A549 (cell line): Measurements from ENCODE around the gene COPS4. TPM values are rescaled to one million over a fixed set of nuclear protein-coding genes. Genes with fewer than 3 reads are reported as not detected.

Experiments used
- ATAC-seq, 2 experiments: fragments of 200-7000 bp in 1 of 2; fragments of >200 bp in 1 of 2; cut with Nextera tagmentation in 1 of 2; cut with Tn5 transposase in 1 of 2; 3 replicates each; pipeline versions ENCODE4 v1.8.0 to v1.9.1; 2018 to 2020; ENCODE audit warnings: mild to moderate bottlenecking in 1 of 2, moderate library complexity in 1 of 2
- CTCF ChIA-PET: fragments of 300-600 bp; sonication (Branson Sonifier 250); formaldehyde crosslinking; extraction: SDS; loops from one replicate; lab custom pipeline; 2021; ENCODE audit warnings: antibody characterized with exemption, inconsistent platforms; lab: Yijun Ruan, JAX
- POLR2A ChIA-PET: fragments of 350-600 bp; formaldehyde crosslinking; extraction: SDS; loops from one replicate; lab custom pipeline; 2021; ENCODE audit warnings: antibody characterized with exemption, inconsistent platforms; lab: Yijun Ruan, JAX
- DNase-seq, 2 experiments: peaks; one replicate each; pipeline versions ENCODE4 v3.0.0 to v3.0.0-alpha.2; 2011 to 2016; ENCODE audit warnings: low read depth in 1 of 2, low spot score in 1 of 2
- FAIRE-seq: peaks from 2 replicates; lab custom pipeline; 2011; peaks lifted over from hg19 to GRCh38; lab: Jason Lieb, UNC
- H3K27ac ChIP-seq, 2 experiments: fragments of >200 bp; sonication (Bioruptor Twin); formaldehyde crosslinking; 3 replicates each; pipeline ENCODE4 v1.5.1; 2016 to 2017
- H3K4me1 ChIP-seq: fragments of >200 bp; sonication (Bioruptor Twin); formaldehyde crosslinking; 3 replicates; pipeline ENCODE4 v1.6.1; 2016
- H3K4me2 ChIP-seq: fragments of >200 bp; sonication (Bioruptor Twin); formaldehyde crosslinking; 3 replicates; pipeline ENCODE4 v1.6.1; 2016
- H3K4me3 ChIP-seq: fragments of >200 bp; sonication (Bioruptor Twin); formaldehyde crosslinking; 3 replicates; pipeline ENCODE4 v1.5.1; 2016
- H3K9me3 ChIP-seq: fragments of >200 bp; sonication (Bioruptor Twin); formaldehyde crosslinking; 3 replicates; pipeline ENCODE4 v1.6.1; 2016
- ATOH8 ChIP-seq: fragments of 250-450 bp; sonication (Bioruptor Pico); IDR thresholded peaks from 2 replicates; pipeline ENCODE4 v1.5.0; 2020; ENCODE audit warnings: low read depth, mild to moderate bottlenecking, moderate library complexity
- BHLHE40 ChIP-seq: IDR thresholded peaks from 2 replicates; pipeline ENCODE4 v1.6.1; 2012; ENCODE audit warnings: low read depth, low read length, inconsistent platforms
- CEBPB ChIP-seq, 2 experiments: fragments of >200 bp in 1 of 2; sonication (Bioruptor Twin) in 1 of 2; formaldehyde crosslinking in 1 of 2; IDR thresholded peaks; 2 replicates each; pipeline ENCODE4 v1.6.1; 2012 to 2016
- CHD2 ChIP-seq: fragments of 150-350 bp; IDR thresholded peaks from 2 replicates; pipeline ENCODE4 v1.6.1; 2014; ENCODE audit warnings: low read length; ENCODE audit not compliant: partially characterized antibody
- E2F6 ChIP-seq: IDR thresholded peaks from 2 replicates; pipeline ENCODE4 v1.6.1; 2012; ENCODE audit warnings: low read depth, borderline replicate concordance
- ELK1 ChIP-seq: fragments of 150-350 bp; IDR thresholded peaks from 2 replicates; pipeline ENCODE4 v1.6.1; 2014; ENCODE audit warnings: low read depth, mild to moderate bottlenecking, low read length
- EP300 ChIP-seq, 2 experiments: fragments of >200 bp; sonication (Bioruptor Twin); formaldehyde crosslinking; IDR thresholded peaks; 2 replicates in 1 of 2; 3 replicates in 1 of 2; pipeline ENCODE4 v1.6.1; 2016 to 2017
- ESRRA ChIP-seq: fragments of 150-350 bp; IDR thresholded peaks from 2 replicates; pipeline ENCODE4 v1.6.1; 2014; ENCODE audit warnings: mild to moderate bottlenecking, low read length, borderline replicate concordance
- FOSB ChIP-seq: fragments of 250-450 bp; sonication (Bioruptor Pico); IDR thresholded peaks from 2 replicates; pipeline ENCODE4 v1.5.0; 2020; ENCODE audit warnings: mild to moderate bottlenecking, moderate library complexity
- FOXS1 ChIP-seq: fragments of 250-450 bp; sonication (Bioruptor Pico); IDR thresholded peaks from 2 replicates; pipeline ENCODE4 v1.5.0; 2020; ENCODE audit warnings: mild to moderate bottlenecking, moderate library complexity
- GATA3 ChIP-seq: IDR thresholded peaks from 2 replicates; pipeline ENCODE4 v1.6.1; 2012; ENCODE audit warnings: borderline replicate concordance
- HDAC2 ChIP-seq: fragments of 200-600 bp; sonication (generic); IDR thresholded peaks from 2 replicates; pipeline ENCODE4 v1.6.1; 2016
- HEYL ChIP-seq: fragments of 250-450 bp; sonication (Bioruptor Pico); IDR thresholded peaks from 2 replicates; pipeline ENCODE4 v1.8.0; 2021; ENCODE audit warnings: mild to moderate bottlenecking, moderate library complexity
- HOXA7 ChIP-seq: fragments of 250-450 bp; sonication (Bioruptor Pico); IDR thresholded peaks from 2 replicates; pipeline ENCODE4 v1.5.0; 2020; ENCODE audit warnings: mild to moderate bottlenecking, moderate library complexity
- HOXB13 ChIP-seq: fragments of 250-450 bp; sonication (Bioruptor Pico); IDR thresholded peaks from 2 replicates; pipeline ENCODE4 v1.5.0; 2020; ENCODE audit warnings: low read depth, mild to moderate bottlenecking, moderate library complexity
- HOXB5 ChIP-seq: fragments of 250-450 bp; sonication (Bioruptor Pico); IDR thresholded peaks from 2 replicates; pipeline ENCODE4 v1.5.0; 2020; ENCODE audit warnings: mild to moderate bottlenecking, moderate library complexity
- KDM5A ChIP-seq: fragments of 200-600 bp; sonication (generic); IDR thresholded peaks from 2 replicates; pipeline ENCODE4 v1.6.1; 2016; ENCODE audit warnings: antibody characterized with exemption, mild to moderate bottlenecking
- MAFK ChIP-seq: fragments of 450-650 bp; IDR thresholded peaks from 2 replicates; pipeline ENCODE4 v1.6.1; 2014; ENCODE audit not compliant: partially characterized antibody
- MAZ ChIP-seq: fragments of 150-350 bp; IDR thresholded peaks from 2 replicates; pipeline ENCODE4 v1.6.1; 2014; ENCODE audit warnings: antibody characterized with exemption, low read depth, low read length, borderline replicate concordance
- NPAS2 ChIP-seq: fragments of 250-450 bp; sonication (Bioruptor Pico); IDR thresholded peaks from 2 replicates; pipeline ENCODE4 v1.8.0; 2022; ENCODE audit warnings: mild to moderate bottlenecking, moderate library complexity, borderline replicate concordance
- PHF8 ChIP-seq: fragments of 200-600 bp; sonication (generic); IDR thresholded peaks from 2 replicates; pipeline ENCODE4 v1.6.1; 2016; ENCODE audit warnings: low read depth, mild to moderate bottlenecking, antibody characterized with exemption, moderate library complexity, borderline replicate concordance
- RNF2 ChIP-seq: fragments of 200-600 bp; sonication (generic); IDR thresholded peaks from 2 replicates; pipeline ENCODE4 v1.6.1; 2016; ENCODE audit warnings: low read depth, mild to moderate bottlenecking, antibody characterized with exemption, moderate library complexity, borderline replicate concordance
- SMC3 ChIP-seq: fragments of >200 bp; sonication (Bioruptor Twin); formaldehyde crosslinking; IDR thresholded peaks from 3 replicates; pipeline ENCODE4 v1.6.1; 2018; ENCODE audit warnings: inconsistent platforms
- TP53 ChIP-seq: fragments of 250-450 bp; sonication (Bioruptor Pico); IDR thresholded peaks from 2 replicates; pipeline ENCODE4 v1.5.0; 2021; ENCODE audit warnings: mild to moderate bottlenecking, moderate library complexity
- ZC3H11A ChIP-seq: fragments of 450-650 bp; IDR thresholded peaks from 2 replicates; pipeline ENCODE4 v1.6.1; 2014; ENCODE audit warnings: antibody characterized with exemption, mild to moderate bottlenecking
- WGBS: methylation state at CpG from one replicate; pipeline ENCODE4 v1.1.6; 2017; ENCODE audit errors: missing lambda C conversion rate; 5-methylcytosine and 5-hydroxymethylcytosine counted together
- polyA plus RNA-seq, 4 experiments: library from polyadenylated mRNA; depleted of rRNA in 3 of 4; stranded (reverse); fragments of >200 nt; fragmentation: RNase III in 1 of 4; extraction: RNeasy Plus Mini Kit Qiagen cat#74134 plus additional on column Dnase treatment in 1 of 4; gene quantifications; 2 replicates in 3 of 4; 3 replicates in 1 of 4; pipeline ENCODE4 v1.2.3, GENCODE V29; 2011 to 2017
- TF ChIP-seq, protein P1 (sequence below): fragments of 250-450 bp; sonication (Bioruptor Pico); IDR thresholded peaks from 2 replicates; pipeline ENCODE4 v1.5.0; 2021; ENCODE audit warnings: mild to moderate bottlenecking, moderate library complexity, borderline replicate concordance

The COPS4 gene
- polyA plus RNA-seq, 2 of the 4 experiments (the other 2 are of a cell fraction), result 36.5 to 36.8 TPM

- ATAC-seq (no peak), FAIRE-seq (no peak), DNase-seq (no peak)
- TF ChIP-seq HOXB13 (CRISPR knock-in tag) (no peak), ATOH8 (CRISPR knock-in tag) (no peak), CHD2 (no peak), HDAC2 (no peak), RNF2 (no peak), MAZ (no peak), FOXS1 (CRISPR knock-in tag) (no peak), SMC3 (no peak), ZC3H11A (no peak), EP300 (IDR thresholded peaks at IDR 0.05) (no peak), ELK1 (no peak), GATA3 (no peak), HEYL (no peak), MAFK (no peak)
- TF ChIP-seq, protein P1, sequence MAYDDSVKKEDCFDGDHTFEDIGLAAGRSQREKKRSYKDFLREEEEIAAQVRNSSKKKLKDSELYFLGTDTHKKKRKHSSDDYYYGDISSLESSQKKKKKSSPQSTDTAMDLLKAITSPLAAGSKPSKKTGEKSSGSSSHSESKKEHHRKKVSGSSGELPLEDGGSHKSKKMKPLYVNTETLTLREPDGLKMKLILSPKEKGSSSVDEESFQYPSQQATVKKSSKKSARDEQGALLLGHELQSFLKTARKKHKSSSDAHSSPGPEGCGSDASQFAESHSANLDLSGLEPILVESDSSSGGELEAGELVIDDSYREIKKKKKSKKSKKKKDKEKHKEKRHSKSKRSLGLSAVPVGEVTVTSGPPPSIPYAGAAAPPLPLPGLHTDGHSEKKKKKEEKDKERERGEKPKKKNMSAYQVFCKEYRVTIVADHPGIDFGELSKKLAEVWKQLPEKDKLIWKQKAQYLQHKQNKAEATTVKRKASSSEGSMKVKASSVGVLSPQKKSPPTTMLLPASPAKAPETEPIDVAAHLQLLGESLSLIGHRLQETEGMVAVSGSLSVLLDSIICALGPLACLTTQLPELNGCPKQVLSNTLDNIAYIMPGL (CRISPR knock-in tag), result no peak
- H3K4me2 ChIP-seq, result peak overlapping the region; percentile 86
- peak overlapping the region; percentile 80 for H3K4me3 ChIP-seq
- ChIA-PET POLR2A (interaction anchor here (3.4 kb wide), 1 partner anchor 21 kb away, joined by 40 read pairs; the partner anchor contains the start of gene COPS4), CTCF (interaction anchor here (1.0 kb wide), 1 partner anchor 21 kb away, joined by 3 read pairs; the partner anchor contains the start of gene COPS4)
- peak overlapping the region; percentile 84 to 90 for H3K27ac ChIP-seq
- H3K9me3 ChIP-seq, result no peaks in the 10 kb centered on the region
- peaks cover 19% of the 10 kb centered on the region for H3K4me1 ChIP-seq
These were observed 21.1 kb upstream of the COPS4 start for GRCh38 chr4:83013902-83014301.

DNA sequence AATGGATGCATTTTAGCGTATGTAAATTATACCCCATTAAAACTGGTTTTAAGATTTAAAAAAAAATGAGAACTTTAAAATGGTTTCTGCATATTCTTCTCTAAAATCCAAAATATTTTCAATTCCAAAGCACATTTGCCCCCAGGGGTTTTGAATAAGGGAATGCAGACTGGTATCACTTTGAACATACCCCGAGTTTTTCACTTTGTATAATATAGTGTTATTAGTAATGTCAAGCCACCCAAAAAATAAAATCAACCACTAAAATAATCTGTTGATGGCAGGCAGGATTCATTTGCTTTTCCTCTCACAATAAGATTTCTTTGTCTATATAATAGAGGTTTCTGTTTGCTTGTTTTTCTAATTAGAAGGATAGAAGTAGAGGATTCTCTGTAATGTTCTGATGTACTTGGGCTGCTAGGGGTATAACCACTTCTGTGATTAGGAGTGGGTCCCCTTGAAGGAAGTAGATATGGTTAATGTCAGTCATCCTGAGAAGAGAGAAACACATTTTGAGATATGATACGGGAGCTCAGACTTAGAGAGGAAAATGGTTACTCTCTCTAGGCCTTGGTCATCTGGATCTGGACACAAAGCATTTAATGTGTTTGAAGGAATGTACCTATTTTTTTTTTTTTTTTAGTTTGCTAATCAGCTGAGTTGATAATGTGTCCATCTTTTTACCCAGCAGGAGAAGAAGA is 15.0 kb upstream of the COPS4 start:
- POLR2A ChIA-PET, result interaction anchor here (2.2 kb wide), 1 partner anchor 15 kb away, joined by 6 read pairs; the partner anchor contains the start of gene COPS4
- FAIRE-seq (no peak), ATAC-seq (no peak), DNase-seq (no peak)
- TF ChIP-seq E2F6 (no peak), FOXS1 (CRISPR knock-in tag) (no peak), BHLHE40 (no peak), HOXB5 (CRISPR knock-in tag) (no peak), NPAS2 (no peak), KDM5A (no peak), FOSB (no peak), ESRRA (no peak), CEBPB (IDR thresholded peaks at IDR 0.05) (no peak), HOXA7 (CRISPR knock-in tag) (no peak), TP53 (CRISPR knock-in tag) (no peak), PHF8 (no peak)
- no peak overlapping the region for H3K27ac ChIP-seq
- WGBS, result 74% methylated on average over 3 of the region's 3 CpGs
- H3K4me3 ChIP-seq, result no peak overlapping the region
- CTCF ChIA-PET, result interaction anchor here (0.6 kb wide), 1 partner anchor 293 kb away, joined by 3 read pairs; no protein-coding TSS in a partner anchor
- no peaks in the 10 kb centered on the region for H3K4me1 ChIP-seq
- no peak overlapping the region for H3K4me2 ChIP-seq
- peaks cover 12% of the 10 kb centered on the region for H3K9me3 ChIP-seq
